ENCODE data around the gene C1orf116.

C1orf116 gene

DNA sequence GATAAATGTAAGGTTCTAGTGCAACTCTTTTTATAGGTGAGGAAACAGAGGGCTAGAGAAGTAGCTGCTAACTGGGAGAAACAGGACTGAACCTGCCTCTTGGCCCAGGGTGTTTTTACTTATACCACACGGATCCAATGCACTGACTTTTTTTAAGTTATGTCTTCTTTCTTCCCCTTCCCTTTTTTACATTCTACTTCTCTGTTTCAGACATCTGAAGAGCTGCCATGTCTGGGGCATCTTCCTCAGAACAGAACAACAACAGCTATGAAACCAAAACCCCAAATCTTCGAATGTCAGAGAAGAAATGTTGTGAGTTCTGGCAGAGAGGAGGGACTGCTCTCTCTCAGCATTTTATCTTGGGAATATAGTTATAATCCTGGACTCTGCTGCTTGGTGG, 21.9 kb upstream of the C1orf116 start:
- no peak overlapping the region for H3K4me2 ChIP-seq (ENCODE audit: low read depth, low read length, poor library complexity, severe bottlenecking)
- H3K27me3 ChIP-seq (ENCODE audit: insufficient read depth, low read length, poor library complexity, severe bottlenecking) = no peaks in the 10 kb centered on the region
- no peaks in the 10 kb centered on the region for H3K9me3 ChIP-seq (ENCODE audit: insufficient read depth, low read depth, low read length)
- no peak overlapping the region for H3K4me3 ChIP-seq (ENCODE audit: low read length, poor library complexity, severe bottlenecking)
- no peaks in the 10 kb centered on the region for H3F3A ChIP-seq (ENCODE audit: low read depth)
- no peaks in the 10 kb centered on the region for H3K9me2 ChIP-seq (replicated peaks; ENCODE audit: low read depth, low read length)
- no peak overlapping the region for H3K9ac ChIP-seq (ENCODE audit: low read depth, low read length, poor library complexity, severe bottlenecking)
- no peak overlapping the region for H2AFZ ChIP-seq (ENCODE audit: low read length)
- peaks cover 2% of the 10 kb centered on the region for H4K20me1 ChIP-seq (ENCODE audit: insufficient read depth, low read length, poor library complexity, severe bottlenecking)
- no peaks in the 10 kb centered on the region for H3K36me3 ChIP-seq (ENCODE audit: insufficient read depth, low read length)
- H3K4me1 ChIP-seq (ENCODE audit: insufficient read depth, low read length, poor library complexity, severe bottlenecking) = peaks cover 4% of the 10 kb centered on the region
- peaks cover 10% of the 10 kb centered on the region for H3K79me2 ChIP-seq (ENCODE audit: insufficient read depth, low read length)
- no peak for TF ChIP-seq EZH2phosphoT487 (IDR thresholded peaks at IDR 0.05; ENCODE audit: borderline replicate concordance)
- TF ChIP-seq, protein P1, sequence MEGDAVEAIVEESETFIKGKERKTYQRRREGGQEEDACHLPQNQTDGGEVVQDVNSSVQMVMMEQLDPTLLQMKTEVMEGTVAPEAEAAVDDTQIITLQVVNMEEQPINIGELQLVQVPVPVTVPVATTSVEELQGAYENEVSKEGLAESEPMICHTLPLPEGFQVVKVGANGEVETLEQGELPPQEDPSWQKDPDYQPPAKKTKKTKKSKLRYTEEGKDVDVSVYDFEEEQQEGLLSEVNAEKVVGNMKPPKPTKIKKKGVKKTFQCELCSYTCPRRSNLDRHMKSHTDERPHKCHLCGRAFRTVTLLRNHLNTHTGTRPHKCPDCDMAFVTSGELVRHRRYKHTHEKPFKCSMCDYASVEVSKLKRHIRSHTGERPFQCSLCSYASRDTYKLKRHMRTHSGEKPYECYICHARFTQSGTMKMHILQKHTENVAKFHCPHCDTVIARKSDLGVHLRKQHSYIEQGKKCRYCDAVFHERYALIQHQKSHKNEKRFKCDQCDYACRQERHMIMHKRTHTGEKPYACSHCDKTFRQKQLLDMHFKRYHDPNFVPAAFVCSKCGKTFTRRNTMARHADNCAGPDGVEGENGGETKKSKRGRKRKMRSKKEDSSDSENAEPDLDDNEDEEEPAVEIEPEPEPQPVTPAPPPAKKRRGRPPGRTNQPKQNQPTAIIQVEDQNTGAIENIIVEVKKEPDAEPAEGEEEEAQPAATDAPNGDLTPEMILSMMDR (conservative IDR thresholded peaks at IDR 0.05; ENCODE audit: low read length) = no peak

DNA sequence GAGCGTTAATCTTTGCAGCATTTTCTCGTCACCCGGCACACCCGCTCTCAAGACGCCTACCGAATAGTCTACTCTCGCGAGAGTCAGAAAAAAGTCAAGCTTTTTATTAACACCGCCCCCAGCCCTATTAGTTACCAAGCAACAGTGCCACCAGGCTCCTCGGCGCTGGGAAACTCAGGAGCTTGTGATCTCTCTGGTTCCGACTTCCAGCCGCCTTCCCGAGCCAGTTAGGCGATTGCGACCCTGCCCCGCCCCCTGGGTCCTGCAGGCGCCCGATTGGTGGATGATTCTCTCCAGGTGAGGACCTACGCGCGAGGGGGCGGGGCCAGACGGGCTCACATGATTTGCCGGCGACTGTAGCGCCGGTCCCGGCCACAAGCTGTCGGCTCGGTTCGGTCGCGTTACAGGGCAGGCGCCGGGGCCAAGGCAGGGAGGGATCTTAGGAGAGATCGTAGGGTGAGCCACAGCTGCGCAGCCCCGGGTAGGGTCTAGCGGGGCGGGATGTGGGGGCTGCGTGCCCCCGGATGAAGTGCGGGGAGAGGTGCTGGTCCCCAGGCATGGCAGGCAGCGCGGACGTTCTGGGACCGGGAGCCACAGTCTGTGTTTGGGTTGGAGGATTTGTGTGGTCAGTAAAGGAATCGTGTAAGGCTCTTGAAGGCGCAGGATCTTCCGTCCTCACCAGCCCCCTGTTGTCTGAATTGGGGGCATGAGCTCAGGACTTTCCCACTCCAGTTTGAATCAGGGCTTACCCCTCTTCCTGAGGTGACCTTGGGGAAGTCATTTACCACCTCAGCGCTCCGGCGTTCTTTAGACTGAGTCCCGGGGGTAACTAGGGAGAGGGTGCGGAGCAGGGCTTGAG, 20.6 kb upstream of the C1orf116 start, which contains the start of gene PFKFB2:
Gene PFKFB2 (plus strand): TSS at position 365 of the 859 bp plus-strand sequence. CDS start 1,443 bp downstream, outside the sequence.
- H3K79me2 ChIP-seq (ENCODE audit: insufficient read depth, low read length) = peaks cover 18% of the 10 kb centered on the region
- H4K20me1 ChIP-seq (ENCODE audit: insufficient read depth, low read length, poor library complexity, severe bottlenecking) = peaks cover 5% of the 10 kb centered on the region
- H3K4me1 ChIP-seq (ENCODE audit: insufficient read depth, low read length, poor library complexity, severe bottlenecking) = peaks cover 4% of the 10 kb centered on the region
- no peaks in the 10 kb centered on the region for H3K9me2 ChIP-seq (replicated peaks; ENCODE audit: low read depth, low read length)
- H3K27me3 ChIP-seq (ENCODE audit: insufficient read depth, low read length, poor library complexity, severe bottlenecking) = no peaks in the 10 kb centered on the region
- no peaks in the 10 kb centered on the region for H3F3A ChIP-seq (ENCODE audit: low read depth)
- H3K36me3 ChIP-seq (ENCODE audit: insufficient read depth, low read length) = no peaks in the 10 kb centered on the region
- H3K4me3 ChIP-seq (ENCODE audit: low read length, poor library complexity, severe bottlenecking) = peak within 1 kb of the TSS; percentile 75
- peak within 1 kb of the TSS; percentile 93 for H2AFZ ChIP-seq (ENCODE audit: low read length)
- no peaks in the 10 kb centered on the region for H3K9me3 ChIP-seq (ENCODE audit: insufficient read depth, low read depth, low read length)
- peak within 1 kb of the TSS; percentile 60 for H3K9ac ChIP-seq (ENCODE audit: low read depth, low read length, poor library complexity, severe bottlenecking)
- peak within 1 kb of the TSS; percentile 65 for H3K4me2 ChIP-seq (ENCODE audit: low read depth, low read length, poor library complexity, severe bottlenecking)
- no peak for TF ChIP-seq EZH2phosphoT487 (IDR thresholded peaks at IDR 0.05; ENCODE audit: borderline replicate concordance)
- TF ChIP-seq, protein P1 (conservative IDR thresholded peaks at IDR 0.05; ENCODE audit: low read length) = no peak

DNA sequence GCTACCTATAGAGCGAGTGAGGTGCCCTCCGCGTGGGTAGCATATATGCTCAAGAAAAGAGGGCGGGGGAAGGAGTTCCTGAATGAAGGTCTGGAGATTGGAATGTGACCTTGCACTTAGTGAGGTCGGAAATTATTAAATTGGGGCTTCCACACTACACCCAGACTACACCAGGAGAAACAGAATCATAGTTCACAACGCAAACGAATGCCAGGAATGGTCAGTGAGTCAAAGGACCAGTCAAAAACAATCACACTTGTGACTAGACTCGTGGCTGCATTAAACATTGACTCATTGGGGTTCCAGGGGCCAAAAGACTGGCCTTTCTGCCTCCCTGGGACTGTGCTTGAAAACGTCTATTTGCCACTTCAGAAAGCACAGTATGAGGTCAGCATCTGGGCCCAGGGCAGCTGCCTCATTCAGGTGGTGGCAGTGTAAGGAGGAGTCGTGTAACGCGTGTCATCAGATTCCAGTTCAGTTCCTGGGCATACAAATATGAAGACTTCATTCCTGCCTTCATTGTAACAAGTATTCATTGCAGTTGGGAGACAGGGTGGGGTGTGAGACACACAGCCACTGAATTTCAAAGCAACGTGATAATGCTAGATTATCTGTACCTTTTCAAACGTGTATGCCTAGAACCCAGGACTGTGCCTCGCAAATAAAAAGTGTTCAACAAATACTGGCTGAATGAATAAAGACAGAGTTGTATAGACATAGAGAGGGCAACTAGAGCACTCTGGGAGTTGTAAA, 18.8 kb upstream of the C1orf116 start, which contains the start of gene YOD1:
Gene YOD1 (minus strand): TSS at position 18 of the 753 bp plus-strand sequence. CDS start 178 bp downstream, outside the sequence.
- no peaks in the 10 kb centered on the region for H3F3A ChIP-seq (ENCODE audit: low read depth)
- H3K79me2 ChIP-seq (ENCODE audit: insufficient read depth, low read length) = peaks cover 33% of the 10 kb centered on the region
- H3K4me1 ChIP-seq (ENCODE audit: insufficient read depth, low read length, poor library complexity, severe bottlenecking) = peaks cover 4% of the 10 kb centered on the region
- peak within 1 kb of the TSS; percentile 68 for H3K4me2 ChIP-seq (ENCODE audit: low read depth, low read length, poor library complexity, severe bottlenecking)
- peak within 1 kb of the TSS; percentile 77 for H3K9ac ChIP-seq (ENCODE audit: low read depth, low read length, poor library complexity, severe bottlenecking)
- no peaks in the 10 kb centered on the region for H3K9me2 ChIP-seq (replicated peaks; ENCODE audit: low read depth, low read length)
- TF ChIP-seq, protein P1 (conservative IDR thresholded peaks at IDR 0.05; ENCODE audit: low read length) = no peak
- TF ChIP-seq EZH2phosphoT487 (IDR thresholded peaks at IDR 0.05; ENCODE audit: borderline replicate concordance) = no peak
- H3K9me3 ChIP-seq (ENCODE audit: insufficient read depth, low read depth, low read length) = no peaks in the 10 kb centered on the region
- peaks cover 10% of the 10 kb centered on the region for H4K20me1 ChIP-seq (ENCODE audit: insufficient read depth, low read length, poor library complexity, severe bottlenecking)
- H2AFZ ChIP-seq (ENCODE audit: low read length) = peak within 1 kb of the TSS; percentile 97
- H3K27me3 ChIP-seq (ENCODE audit: insufficient read depth, low read length, poor library complexity, severe bottlenecking) = no peaks in the 10 kb centered on the region
- peak within 1 kb of the TSS; percentile 79 for H3K4me3 ChIP-seq (ENCODE audit: low read length, poor library complexity, severe bottlenecking)
- H3K36me3 ChIP-seq (ENCODE audit: insufficient read depth, low read length) = no peaks in the 10 kb centered on the region
